ENCODE results near the gene C22orf15.

Gene C22orf15

DNA sequence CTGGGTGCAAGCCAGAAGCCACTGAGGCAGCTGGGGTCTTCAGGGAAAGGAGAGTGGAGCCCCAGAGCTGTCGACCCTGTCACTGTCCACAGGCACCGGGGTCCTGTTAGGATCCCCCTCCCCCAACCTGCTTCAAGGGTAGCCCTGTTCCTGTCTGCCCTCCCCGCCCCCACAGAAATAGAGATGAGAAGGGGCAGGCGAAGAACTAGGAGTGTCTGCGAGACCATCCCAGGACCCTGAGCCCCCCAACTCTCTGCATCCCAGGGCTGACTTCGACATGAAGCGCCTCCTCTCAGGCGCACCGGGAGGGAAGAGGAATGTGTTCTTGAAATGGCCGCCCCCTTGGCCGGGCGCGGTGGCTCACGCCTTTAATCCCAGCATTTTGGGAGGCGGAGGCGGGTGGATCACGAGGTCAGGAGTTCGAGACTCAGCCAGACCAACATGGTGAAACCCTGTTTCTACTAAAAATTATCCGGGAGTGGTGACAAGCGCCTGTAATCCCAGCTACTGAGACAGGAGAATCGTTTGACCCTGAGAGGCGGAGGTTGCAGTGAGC lies 11.3 kb upstream of the C22orf15 start:
- no peak for DNase-seq

DNA sequence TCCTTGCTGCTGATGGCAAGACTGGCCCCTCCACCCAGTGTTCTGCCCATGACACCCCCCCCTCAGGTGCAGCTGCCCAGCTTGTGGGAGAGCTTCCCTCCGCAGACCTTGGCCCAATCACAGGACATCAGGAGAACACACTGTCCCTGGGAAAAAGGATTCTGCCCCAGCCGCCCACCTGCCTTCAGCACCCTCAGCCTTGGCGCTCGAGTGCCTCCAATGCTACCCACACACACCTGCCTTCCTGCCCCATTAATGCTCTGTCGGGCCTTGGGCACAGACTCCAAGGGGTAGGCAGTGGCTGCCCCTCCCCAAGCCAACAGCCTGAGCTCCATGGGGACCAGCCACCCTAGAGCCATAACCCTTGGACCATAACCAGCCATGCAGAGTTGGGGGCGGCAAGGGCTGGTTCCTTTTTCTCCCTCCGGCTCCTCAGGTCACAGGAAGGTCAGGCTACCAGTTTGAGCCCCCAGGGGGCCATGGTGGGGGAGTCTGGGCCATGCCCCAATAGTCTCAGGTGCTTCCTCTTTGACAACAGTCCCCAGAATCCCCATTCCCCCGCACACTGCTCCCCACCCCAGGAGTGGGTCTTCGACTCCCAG lies 10.6 kb upstream of the C22orf15 start:
- no peak for DNase-seq

DNA sequence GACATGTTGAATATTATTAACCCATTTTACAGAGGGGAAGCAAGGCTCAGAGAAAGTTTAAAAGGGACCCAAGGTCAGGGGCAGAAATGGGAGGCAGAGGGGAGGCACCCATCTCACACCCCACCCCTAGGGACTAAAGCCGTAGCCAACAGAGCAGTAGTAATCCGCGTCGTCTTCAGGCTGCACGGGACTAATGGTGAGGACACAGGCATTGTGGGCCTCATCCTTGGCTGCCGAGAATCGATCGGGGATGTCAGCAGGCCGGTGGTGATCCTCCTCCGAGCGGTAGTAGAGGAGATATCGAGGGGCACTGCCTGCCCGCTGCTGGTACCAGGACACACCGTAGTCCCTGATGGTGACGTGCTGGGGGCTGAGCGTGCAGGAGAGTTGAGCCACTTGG lies 10.0 kb upstream of the C22orf15 start:
- DNase-seq = no peak

DNA sequence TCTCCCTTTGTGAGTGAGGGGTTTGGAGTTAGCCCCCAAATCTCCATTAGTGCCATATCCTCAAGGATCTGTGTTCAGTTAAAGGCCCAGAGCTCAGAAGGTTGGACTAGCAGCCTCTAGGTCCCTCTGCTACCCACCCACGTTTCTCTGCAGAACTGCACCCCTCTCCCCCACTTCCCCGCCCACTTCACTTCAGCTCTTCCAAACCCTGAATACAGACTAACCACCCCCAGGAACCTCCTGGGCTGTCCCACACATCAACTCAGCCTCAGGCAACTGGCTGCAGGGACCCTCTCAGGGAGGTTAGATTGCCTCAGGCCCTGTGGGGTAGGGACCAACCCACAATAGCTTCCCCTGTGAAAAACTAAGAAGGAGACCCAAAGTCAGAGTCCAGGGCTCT lies 9.4 kb upstream of the C22orf15 start:
- DNase-seq = no peak

DNA sequence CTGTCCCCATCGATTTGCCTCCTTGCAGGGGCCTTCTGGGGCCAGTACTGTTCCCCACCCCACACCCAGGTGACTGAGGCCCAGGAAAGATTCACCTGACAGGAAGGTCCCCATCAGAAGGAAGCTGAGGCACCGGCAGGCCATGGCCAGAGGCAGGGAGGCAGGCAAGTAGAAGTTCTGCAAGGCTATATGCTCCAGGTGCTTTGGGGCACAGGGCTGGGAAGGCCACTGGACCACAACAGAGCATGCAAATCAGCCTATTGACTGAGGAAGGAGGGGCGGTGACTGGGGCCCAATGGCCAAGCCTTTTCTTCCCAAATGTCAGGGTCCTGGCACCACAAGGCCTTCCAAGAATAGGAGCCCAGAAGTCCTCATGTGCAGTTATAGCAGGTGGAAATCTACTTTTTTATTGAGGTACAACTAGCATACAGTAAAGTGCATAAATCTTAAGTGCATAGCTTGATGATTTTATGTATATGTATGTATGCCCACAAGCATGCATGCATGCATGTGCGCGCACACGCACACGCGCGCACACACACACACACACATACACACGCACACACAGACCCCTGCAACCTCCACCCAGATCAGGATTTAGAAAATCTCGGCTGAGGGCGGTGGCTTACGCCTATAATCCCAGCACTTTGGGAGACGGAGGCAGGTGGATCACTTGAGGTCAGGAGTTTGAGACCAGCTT lies 8.4 kb upstream of the C22orf15 start, which contains the start of gene VPREB3:
Gene VPREB3, minus strand, starts transcription at position 206 of the 700 bp plus-strand sequence. Its CDS starts 62 bp downstream, at position 144.
- no peak for DNase-seq

DNA sequence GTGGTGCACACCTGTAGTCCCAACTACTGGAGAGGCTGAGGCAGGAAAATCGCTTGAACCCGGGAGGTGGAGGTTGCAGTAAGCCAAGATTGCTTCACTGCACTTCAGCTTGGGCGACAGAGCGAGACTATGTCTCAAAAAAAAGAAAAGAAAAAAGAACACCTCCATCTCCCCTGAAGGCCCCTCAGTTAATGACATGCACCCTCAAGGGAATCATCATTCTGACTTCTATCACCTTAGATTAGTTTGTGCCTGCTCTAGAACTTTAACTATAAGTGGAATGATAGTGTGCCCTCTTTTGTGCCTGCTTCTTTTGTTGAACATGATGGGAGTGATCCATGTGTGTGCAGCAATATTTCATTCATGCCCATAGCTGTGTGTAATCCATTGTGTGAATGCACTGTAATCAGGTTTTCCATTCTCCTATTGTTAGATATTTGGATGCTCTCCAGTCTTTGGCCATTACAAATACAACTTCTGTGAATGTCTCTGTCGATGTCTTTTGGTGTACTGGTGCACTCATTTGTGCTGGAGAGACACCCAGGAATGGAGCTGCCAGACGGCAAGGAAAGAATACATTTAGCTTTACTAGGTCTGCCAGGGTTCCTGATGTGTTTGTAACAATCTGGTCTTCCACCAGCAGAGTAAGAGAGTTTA lies 7.7 kb upstream of the C22orf15 start:
- no peak for DNase-seq

DNA sequence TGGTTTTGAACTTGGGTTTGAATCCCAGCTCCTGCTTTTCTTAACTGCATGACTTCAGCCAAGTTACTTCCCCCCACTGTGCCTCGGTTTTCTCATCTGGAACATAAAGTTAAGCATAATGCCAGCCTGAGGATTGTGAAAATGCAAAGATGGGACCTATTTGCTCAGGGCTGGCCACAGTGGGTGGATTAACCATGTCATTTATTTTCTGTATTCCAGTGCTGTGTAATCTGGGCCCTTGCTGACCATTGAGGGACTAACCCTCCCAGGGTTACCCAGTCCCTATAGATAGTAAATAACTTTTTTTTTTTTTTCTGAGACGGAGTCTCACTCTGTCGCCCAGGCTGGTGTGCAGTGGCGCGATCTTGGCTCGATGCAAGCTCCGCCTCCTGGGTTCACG lies 7.1 kb upstream of the C22orf15 start:
- no peak for DNase-seq

DNA sequence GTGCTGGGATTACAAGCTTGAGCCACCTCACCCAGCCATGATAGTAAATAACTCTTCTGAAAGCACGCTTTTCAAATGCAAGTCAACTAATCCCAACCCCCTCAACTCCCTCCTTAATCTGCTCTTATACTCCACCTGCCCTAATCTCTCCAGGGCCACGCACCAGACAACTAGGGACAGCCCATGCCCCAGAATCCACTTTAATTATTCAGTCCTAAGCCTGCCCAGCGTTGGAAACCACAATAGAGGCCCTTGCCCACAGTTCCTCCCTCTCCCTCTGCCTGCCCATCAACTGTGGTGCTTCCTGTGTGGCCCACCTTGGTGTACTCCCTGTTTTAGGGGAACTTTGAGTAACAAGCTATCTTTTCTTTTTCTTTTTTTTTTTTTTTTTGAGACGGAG lies 5.9 kb upstream of the C22orf15 start:
- DNase-seq = no peak

DNA sequence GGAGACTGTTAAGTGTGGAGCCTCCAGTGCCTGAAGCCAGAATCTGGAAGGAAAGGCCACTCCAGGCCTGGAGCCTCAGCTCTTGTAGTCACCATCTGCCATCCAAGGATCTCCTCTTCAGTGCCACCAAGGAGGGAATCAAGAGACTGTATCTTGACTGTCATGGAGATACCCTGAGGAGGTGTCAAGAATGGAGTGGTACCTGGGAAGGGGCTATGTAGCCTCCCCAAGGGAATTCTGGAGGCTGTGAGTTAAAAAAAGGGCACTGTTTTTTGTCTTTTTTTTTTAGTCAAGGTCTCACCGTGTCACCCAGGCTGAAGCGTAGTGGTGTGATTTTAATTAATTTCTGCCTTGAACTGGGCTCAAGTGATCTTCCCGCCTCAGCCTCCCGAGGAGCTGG lies 3.2 kb upstream of the C22orf15 start:
- DNase-seq = no peak

DNA sequence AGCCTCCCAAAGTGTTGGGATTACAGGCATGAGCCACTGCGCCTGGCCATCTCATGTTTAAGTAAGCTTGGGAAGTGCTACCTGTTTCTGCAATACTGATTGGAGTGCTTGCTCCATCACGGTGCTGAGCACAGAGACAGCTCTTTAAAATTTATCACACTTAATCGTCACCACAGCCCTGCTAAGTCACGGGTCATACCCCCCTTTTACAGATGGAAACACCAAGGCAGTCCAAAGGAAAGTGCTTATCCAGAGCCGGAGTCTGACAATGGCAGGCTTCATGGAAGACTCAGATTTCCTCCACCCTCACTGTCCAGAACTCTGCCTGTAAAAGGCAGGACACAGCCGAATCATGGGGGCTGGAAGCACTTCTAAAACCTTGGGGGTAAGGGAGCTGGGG lies 2.7 kb upstream of the C22orf15 start:
- no peak for DNase-seq

DNA sequence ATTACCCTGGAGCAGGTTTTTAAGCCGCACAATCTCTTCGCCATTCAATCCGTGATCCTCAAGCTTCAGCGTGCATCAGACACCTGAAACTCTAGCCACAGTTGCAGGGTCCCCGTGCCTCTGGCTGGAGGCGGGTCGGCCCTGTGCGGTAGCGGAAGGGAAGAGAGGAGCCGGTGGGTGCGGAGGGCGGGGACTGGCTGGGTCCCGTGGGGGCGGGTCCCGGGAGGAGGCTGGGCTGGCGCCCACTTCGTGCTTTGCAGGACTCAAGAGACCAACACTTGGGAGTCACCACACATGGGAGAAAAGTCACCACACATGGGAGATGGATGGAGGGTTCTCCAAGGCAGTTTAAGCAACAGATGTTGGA lies 772 bp downstream of the C22orf15 start:
- peak; percentile 48 for DNase-seq

DNA sequence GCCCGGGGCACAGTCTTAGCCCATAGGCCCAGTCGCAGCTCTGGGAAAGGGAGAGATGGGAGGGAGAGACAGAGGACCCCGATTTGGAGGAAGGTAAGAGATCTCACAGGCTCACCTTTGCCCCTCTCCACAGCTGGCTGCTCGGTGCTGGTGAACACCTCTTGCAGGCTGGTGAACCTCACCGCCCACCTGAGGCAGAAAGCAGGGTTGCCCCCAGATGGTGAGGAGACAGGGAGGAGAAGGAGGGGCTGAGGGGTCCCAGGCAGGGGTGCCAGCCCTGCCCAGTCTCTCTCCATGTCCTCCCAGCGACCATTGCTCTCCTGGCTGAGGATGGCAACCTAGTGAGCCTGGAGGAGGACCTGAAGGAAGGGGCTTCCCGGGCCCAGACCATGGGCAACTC lies 1.2 kb downstream of the C22orf15 start:
- no peak for DNase-seq

DNA sequence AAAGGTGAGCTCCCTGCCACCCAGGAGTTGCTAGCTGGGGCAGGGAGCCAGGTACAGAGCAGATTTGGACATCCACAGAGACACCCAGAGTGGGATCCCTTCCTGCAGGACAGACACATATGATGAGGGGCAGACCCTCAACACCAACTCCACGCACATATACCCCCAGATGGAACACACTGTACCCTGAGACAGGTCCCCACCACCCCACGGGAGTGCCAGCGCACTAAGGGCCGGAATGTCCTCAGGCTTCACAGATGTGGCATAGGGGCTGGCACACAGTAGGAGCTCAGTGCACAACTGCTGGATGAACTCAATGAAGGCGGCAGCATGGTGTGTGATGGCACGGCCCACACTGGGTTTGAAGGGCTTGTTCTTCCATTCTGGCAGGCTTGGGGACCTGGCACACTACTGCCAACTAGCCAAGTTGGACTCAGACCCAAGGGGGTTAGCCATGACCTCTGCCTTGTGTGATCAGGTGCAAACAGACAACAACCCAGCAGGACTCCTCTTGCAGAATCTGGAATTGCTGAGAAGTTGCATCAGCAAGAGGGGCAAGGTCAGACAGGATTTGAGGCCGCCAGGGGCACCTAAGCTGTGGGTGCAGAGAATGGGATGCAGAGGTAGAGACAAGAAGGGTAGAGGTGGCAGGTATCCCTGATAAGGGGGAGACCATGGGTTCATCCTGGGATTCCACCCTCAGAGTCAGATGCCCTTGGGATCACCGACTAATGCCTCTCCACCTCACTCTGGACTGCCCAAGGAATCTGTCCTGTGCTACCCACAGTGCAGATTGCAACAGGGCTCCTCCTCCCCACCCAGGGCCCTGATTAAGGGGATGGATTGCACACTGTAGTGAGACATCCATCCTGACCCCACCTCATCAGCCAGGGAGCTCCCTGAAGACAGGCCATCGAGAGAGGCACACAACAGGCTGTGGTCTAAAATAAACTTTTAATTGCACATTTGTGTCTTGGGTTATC lies 2.4 kb downstream of the C22orf15 start:
- DNase-seq = no peak

DNA sequence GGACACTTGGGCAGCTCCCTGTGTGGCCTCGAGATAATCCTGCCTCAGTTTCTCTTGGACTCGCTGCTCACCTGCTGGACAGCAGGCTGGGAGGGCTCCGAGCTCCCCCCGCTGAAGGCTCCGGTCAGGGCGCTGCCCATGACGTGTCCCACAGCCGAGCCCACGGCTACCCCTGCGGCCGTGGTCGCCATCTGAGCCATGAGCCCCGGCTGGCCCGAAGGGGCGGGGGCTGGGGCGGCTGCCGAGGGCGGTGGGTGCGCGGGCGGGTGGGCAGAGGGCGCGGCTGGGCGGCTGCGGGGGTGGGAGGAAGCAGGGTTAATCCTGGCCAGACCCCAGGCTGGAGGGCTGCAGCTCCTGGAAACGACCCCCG lies 4.5 kb downstream of the C22orf15 start:
- no peak for DNase-seq

DNA sequence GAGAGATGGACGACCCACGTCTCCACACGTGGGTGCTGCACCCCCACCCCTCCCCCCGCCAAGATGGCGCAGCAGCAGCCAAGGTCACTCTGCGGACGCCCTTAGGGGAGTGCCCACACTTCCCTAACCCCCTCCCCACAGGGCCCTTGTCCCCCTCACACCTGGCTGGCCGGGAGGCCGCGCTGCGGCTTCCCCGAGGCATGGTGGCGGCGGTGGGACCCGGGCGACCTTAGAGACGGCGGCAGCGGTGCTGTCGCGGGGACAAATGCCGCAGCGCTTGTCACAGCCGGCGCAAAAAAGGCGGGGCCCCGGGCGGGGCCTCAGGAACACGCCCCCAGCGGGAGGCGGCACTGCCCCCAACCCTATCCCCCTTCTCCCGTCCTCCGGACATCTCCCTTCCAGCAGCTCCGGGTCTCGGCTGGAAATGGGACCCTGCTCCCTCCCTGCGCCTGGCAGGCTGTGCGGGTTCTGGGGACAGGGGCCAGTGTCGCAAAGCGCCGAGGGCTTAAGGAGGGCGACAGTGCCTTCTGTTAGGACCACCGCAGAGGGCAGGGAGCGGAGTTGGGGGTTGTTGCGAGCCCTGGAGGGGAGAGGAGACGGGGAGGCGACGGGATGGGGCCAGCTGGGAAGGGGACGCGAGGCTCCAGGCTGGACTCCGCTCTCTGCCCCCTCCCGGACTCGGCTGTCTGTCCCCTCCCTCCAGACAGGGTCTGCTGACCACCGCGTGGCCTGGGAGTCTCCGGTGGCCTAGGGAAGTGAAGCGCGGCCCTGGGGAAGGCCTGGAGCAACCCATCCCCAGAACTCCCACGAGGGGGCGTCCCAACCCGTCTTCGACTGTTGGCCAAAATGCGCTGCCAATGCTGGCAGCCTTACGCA lies 5.1 kb downstream of the C22orf15 start, which contains the start of gene CHCHD10:
Gene CHCHD10, minus strand, starts transcription at position 300 of the 876 bp plus-strand sequence. Its CDS starts 98 bp downstream, at position 202.
- peak; percentile 82 for DNase-seq

DNA sequence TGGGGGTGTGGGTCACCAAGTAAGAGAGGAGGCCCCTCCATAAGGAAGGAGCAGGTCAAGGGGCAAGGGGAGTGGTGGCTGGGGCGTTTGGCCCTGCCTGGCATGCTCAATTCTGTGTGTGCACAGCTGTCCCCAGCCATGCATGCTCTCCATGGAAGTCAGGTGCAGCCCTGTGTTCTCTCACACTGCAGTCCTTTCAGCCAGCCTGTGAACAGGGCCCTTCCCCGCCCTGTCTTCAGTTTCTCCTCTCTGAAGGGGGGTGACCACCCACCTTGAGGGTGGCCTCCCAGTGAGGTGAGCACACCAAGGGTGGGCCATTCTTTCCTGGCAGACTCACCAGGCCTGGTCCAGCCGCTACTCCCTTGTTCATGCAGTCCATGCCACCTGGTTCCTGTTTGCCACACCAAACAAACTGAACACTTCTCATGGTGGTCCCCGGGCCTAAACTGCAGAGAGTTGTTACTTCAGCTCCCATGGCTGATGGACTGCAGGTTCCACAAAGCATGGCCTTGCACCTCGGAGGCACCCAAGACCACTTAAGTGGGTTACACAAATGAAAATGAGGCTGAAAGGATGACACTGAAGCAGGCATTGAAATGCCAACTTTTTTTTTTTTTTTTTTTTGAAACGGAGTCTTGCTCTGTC lies 6.7 kb downstream of the C22orf15 start:
- no peak for DNase-seq

DNA sequence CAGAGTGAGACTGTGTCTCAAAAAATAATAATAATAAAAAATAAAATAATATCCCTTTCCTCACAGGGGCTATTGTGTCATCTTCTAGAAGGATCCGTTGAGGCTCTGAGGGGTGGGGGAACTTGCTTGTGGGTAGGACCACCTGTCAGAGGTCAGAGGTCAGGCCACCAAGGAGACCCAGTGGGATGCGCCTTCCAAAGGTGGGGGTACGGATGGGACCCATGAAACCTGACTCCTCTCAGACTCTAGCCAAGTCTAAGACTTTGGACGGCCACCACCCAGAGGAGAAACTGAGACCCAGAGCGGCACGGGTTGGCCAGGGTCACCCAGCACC lies 9.5 kb downstream of the C22orf15 start:
- no peak for DNase-seq

DNA sequence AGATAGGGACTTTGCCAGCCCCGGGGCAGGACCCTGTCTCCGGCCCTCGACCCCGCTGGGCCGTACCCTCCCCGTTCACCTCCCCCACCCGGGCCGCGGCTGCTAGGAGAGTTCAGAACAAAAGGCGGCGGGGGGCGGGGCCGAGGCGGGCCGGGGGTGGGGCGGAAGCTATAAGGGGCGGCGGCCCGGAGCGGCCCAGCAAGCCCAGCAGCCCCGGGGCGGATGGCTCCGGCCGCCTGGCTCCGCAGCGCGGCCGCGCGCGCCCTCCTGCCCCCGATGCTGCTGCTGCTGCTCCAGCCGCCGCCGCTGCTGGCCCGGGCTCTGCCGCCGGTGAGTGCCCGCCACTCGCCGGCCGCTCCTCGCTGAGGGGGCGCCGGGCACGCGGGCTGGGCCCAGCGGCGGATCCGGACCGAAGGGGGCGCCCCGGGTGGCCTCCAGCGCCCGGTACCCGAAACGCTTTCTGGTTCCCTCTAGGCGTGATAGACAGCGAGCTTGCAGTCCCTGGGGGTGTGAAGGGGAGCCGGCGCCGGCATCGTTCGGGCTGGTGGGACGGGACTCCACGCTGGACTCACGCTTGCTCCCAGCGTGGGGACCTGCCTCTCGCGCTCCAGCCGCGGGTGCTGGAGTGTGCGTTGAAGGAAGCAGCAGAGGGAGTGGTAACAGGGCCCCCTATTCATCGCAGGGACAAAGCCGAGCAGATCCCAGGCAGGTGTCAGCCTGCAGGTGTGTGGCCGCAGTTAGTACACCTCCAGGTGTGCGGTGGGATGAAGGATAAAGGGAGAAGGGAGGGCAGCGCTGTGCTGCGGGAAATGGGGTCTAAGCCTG lies 10.1 kb downstream of the C22orf15 start, which contains the start of gene MMP11:
Gene MMP11, plus strand, starts transcription at position 201 of the 825 bp plus-strand sequence. Its CDS starts 22 bp downstream, at position 223.
- peak; percentile 19 for DNase-seq

DNA sequence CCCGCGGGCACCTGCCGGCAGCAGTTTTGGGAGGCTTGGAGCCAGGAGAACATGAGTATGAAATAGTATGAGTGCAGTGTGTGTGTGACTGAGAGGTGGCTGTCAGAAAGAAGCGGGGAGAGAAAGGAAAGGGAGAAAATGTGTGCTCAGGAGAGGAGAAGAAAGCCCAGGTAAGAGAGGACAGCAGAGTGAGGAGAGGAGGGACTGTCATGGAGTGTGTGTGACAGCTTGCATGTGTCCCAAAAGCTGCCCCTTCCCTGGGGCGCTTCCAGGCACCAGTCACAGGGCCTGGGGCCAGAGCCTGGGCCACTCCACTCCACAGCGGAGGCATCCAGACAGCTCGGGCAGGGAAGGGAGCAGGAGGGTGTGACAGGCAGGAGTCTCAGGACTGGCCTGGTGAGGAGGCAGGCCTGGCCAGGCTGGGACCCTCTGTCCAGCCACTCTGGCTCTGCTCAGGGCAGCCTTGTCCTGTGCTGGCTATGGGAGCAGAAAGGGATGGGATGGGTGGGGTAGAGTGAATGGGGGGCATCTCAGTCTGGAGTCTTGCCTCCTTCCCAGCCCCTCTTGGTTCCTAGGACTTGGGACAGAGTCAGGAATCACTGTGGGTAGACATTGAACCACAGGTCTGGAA lies 10.8 kb downstream of the C22orf15 start:
- no peak for DNase-seq
